ENCODE data around the gene SGPL1. TPM values are rescaled to one million over a fixed set of nuclear protein-coding genes. Genes with fewer than 3 reads are reported as not detected.
A peak's percentile ranks its signal among the peaks of the same experiment; 100 is the strongest.

SGPL1 gene
- total RNA-seq, 1 donor from 2014 or later: 98.9 TPM

GRCh38 chr10:70833601-70834000 is 17.9 kb downstream of the SGPL1 start:
- peaks cover 46% of the 10 kb centered on the region for H3K36me3 Mint-ChIP-seq (ENCODE audit: low read depth)
- H3K27me3 Mint-ChIP-seq: no peaks in the 10 kb centered on the region
- H3K27ac Mint-ChIP-seq: peak overlapping the region; percentile 86
- H3K4me1 Mint-ChIP-seq: peaks cover 44% of the 10 kb centered on the region
- intact Hi-C loops (cut with micrococcal nuclease): loop anchor here (1.0 to 5.0 kb wide), 4 partner anchors 12 to 256 kb away; no protein-coding TSS in a partner anchor
- H3K4me3 Mint-ChIP-seq: peak overlapping the region; percentile 68
- DNase-seq: no peak
- H3K9me3 Mint-ChIP-seq: peaks cover 9% of the 10 kb centered on the region

GRCh38 chr10:70834021-70834420 is 18.3 kb downstream of the SGPL1 start:
- H3K36me3 Mint-ChIP-seq (ENCODE audit: low read depth): peaks cover 48% of the 10 kb centered on the region
- H3K27me3 Mint-ChIP-seq: no peaks in the 10 kb centered on the region
- peak overlapping the region; percentile 68 for H3K4me3 Mint-ChIP-seq
- peak overlapping the region; percentile 86 for H3K27ac Mint-ChIP-seq
- intact Hi-C loops (cut with micrococcal nuclease): loop anchor here (5.0 kb wide), 1 partner anchor 257 kb away; no protein-coding TSS in a partner anchor
- peaks cover 44% of the 10 kb centered on the region for H3K4me1 Mint-ChIP-seq
- peaks cover 9% of the 10 kb centered on the region for H3K9me3 Mint-ChIP-seq
- no peak for DNase-seq

- H3K4me3 Mint-ChIP-seq: peak overlapping the region; percentile 68
- peaks cover 43% of the 10 kb centered on the region for H3K36me3 Mint-ChIP-seq (ENCODE audit: low read depth)
- no peaks in the 10 kb centered on the region for H3K27me3 Mint-ChIP-seq
- peak overlapping the region; percentile 86 for H3K27ac Mint-ChIP-seq
- peaks cover 9% of the 10 kb centered on the region for H3K9me3 Mint-ChIP-seq
- intact Hi-C loops (cut with micrococcal nuclease): loop anchor here (5.0 kb wide), 1 partner anchor 257 kb away; no protein-coding TSS in a partner anchor
- no peak for DNase-seq
- peaks cover 44% of the 10 kb centered on the region for H3K4me1 Mint-ChIP-seq
Observed at GRCh38 chr10:70834441-70835151, 18.8 kb downstream of the SGPL1 start.

GRCh38 chr10:70836319-70836718 is 20.6 kb downstream of the SGPL1 start:
- no peaks in the 10 kb centered on the region for H3K27me3 Mint-ChIP-seq
- peak overlapping the region; percentile 78 for H3K27ac Mint-ChIP-seq
- H3K36me3 Mint-ChIP-seq (ENCODE audit: low read depth): peaks cover 51% of the 10 kb centered on the region
- peaks cover 10% of the 10 kb centered on the region for H3K9me3 Mint-ChIP-seq
- H3K4me1 Mint-ChIP-seq: peaks cover 46% of the 10 kb centered on the region
- no peak for DNase-seq
- H3K4me3 Mint-ChIP-seq: peak overlapping the region; percentile 16
- intact Hi-C loops (cut with micrococcal nuclease): no loop called here

- H3K9me3 Mint-ChIP-seq: peaks cover 16% of the 10 kb centered on the region
- H3K36me3 Mint-ChIP-seq (ENCODE audit: low read depth): peaks cover 61% of the 10 kb centered on the region
- peaks cover 42% of the 10 kb centered on the region for H3K4me1 Mint-ChIP-seq
- intact Hi-C loops (cut with micrococcal nuclease): no loop called here
- no peak overlapping the region for H3K4me3 Mint-ChIP-seq
- H3K27me3 Mint-ChIP-seq: no peaks in the 10 kb centered on the region
- H3K27ac Mint-ChIP-seq: no peak overlapping the region
- DNase-seq: no peak
Observed at GRCh38 chr10:70837660-70838059, 21.9 kb downstream of the SGPL1 start.

- Mint-ChIP-seq H3K36me3 (ENCODE audit: low read depth) (peaks cover 67% of the 10 kb centered on the region), H3K4me3 (no peak overlapping the region), H3K27me3 (no peaks in the 10 kb centered on the region), H3K27ac (no peak overlapping the region), H3K9me3 (peaks cover 16% of the 10 kb centered on the region), H3K4me1 (peaks cover 35% of the 10 kb centered on the region)
- intact Hi-C loops (cut with micrococcal nuclease): no loop called here
- no peak for DNase-seq
Observed at GRCh38 chr10:70838270-70838805, 22.6 kb downstream of the SGPL1 start.

- Mint-ChIP-seq H3K9me3 (peaks cover 16% of the 10 kb centered on the region), H3K36me3 (ENCODE audit: low read depth) (peaks cover 69% of the 10 kb centered on the region), H3K27me3 (no peaks in the 10 kb centered on the region), H3K4me1 (peaks cover 31% of the 10 kb centered on the region), H3K4me3 (no peak overlapping the region), H3K27ac (peak overlapping the region; percentile 4)
- intact Hi-C loops (cut with micrococcal nuclease): no loop called here
- DNase-seq: no peak
Observed at GRCh38 chr10:70840836-70841235, 25.1 kb downstream of the SGPL1 start.

- H3K27ac Mint-ChIP-seq: no peak overlapping the region
- intact Hi-C loops (cut with micrococcal nuclease): no loop called here
- H3K4me3 Mint-ChIP-seq: no peak overlapping the region
- peaks cover 59% of the 10 kb centered on the region for H3K36me3 Mint-ChIP-seq (ENCODE audit: low read depth)
- H3K27me3 Mint-ChIP-seq: no peaks in the 10 kb centered on the region
- H3K4me1 Mint-ChIP-seq: peaks cover 29% of the 10 kb centered on the region
- DNase-seq: no peak
- H3K9me3 Mint-ChIP-seq: peaks cover 7% of the 10 kb centered on the region
Observed at GRCh38 chr10:70843333-70843732, 27.6 kb downstream of the SGPL1 start.

GRCh38 chr10:70843776-70844489 is 28.2 kb downstream of the SGPL1 start:
- intact Hi-C loops (cut with micrococcal nuclease): no loop called here

GRCh38 chr10:70845256-70845655 is 29.5 kb downstream of the SGPL1 start:
- Mint-ChIP-seq H3K4me1 (peaks cover 33% of the 10 kb centered on the region), H3K27me3 (no peaks in the 10 kb centered on the region), H3K9me3 (peaks cover 7% of the 10 kb centered on the region), H3K4me3 (no peak overlapping the region), H3K36me3 (ENCODE audit: low read depth) (peaks cover 60% of the 10 kb centered on the region), H3K27ac (no peak overlapping the region)
- intact Hi-C loops (cut with micrococcal nuclease): no loop called here
- no peak for DNase-seq

More at GRCh38 chr10:70843776-70844489, 28.2 kb downstream of the SGPL1 start:
- Mint-ChIP-seq H3K4me3 (no peak overlapping the region), H3K9me3 (peaks cover 7% of the 10 kb centered on the region), H3K27ac (no peak overlapping the region), H3K36me3 (ENCODE audit: low read depth) (peaks cover 58% of the 10 kb centered on the region), H3K4me1 (peaks cover 30% of the 10 kb centered on the region), H3K27me3 (no peaks in the 10 kb centered on the region)
- DNase-seq: no peak

GRCh38 chr10:70845816-70846215 is 30.1 kb downstream of the SGPL1 start:
- Mint-ChIP-seq H3K27me3 (no peaks in the 10 kb centered on the region), H3K36me3 (ENCODE audit: low read depth) (peaks cover 60% of the 10 kb centered on the region), H3K9me3 (peaks cover 7% of the 10 kb centered on the region), H3K27ac (no peak overlapping the region), H3K4me1 (peaks cover 31% of the 10 kb centered on the region), H3K4me3 (no peak overlapping the region)
- intact Hi-C loops (cut with micrococcal nuclease): loop anchor here (2.0 kb wide), 1 partner anchor 13 kb away; no protein-coding TSS in a partner anchor
- no peak for DNase-seq

GRCh38 chr10:70846795-70847194 is 31.0 kb downstream of the SGPL1 start:
- H3K4me1 Mint-ChIP-seq: peaks cover 25% of the 10 kb centered on the region
- H3K9me3 Mint-ChIP-seq: peaks cover 1% of the 10 kb centered on the region
- H3K27me3 Mint-ChIP-seq: no peaks in the 10 kb centered on the region
- intact Hi-C loops (cut with micrococcal nuclease): loop anchor here (2.0 kb wide), 1 partner anchor 14 kb away; no protein-coding TSS in a partner anchor
- H3K4me3 Mint-ChIP-seq: no peak overlapping the region
- no peak for DNase-seq
- H3K36me3 Mint-ChIP-seq (ENCODE audit: low read depth): peaks cover 51% of the 10 kb centered on the region
- H3K27ac Mint-ChIP-seq: no peak overlapping the region

- H3K4me1 Mint-ChIP-seq: peaks cover 25% of the 10 kb centered on the region
- peak overlapping the region; percentile 31 for H3K4me3 Mint-ChIP-seq
- H3K9me3 Mint-ChIP-seq: no peaks in the 10 kb centered on the region
- peaks cover 46% of the 10 kb centered on the region for H3K36me3 Mint-ChIP-seq (ENCODE audit: low read depth)
- intact Hi-C loops (cut with micrococcal nuclease): loop anchor here (1.0 to 2.0 kb wide), 3 partner anchors 15 to 27 kb away; no protein-coding TSS in a partner anchor
- no peaks in the 10 kb centered on the region for H3K27me3 Mint-ChIP-seq
- no peak for DNase-seq
- peak overlapping the region; percentile 89 for H3K27ac Mint-ChIP-seq
Observed at GRCh38 chr10:70847659-70848360, 32.1 kb downstream of the SGPL1 start.
